Caco-2 (cell line): ENCODE results near the gene TSPAN14. TPM values are rescaled to one million over a fixed set of nuclear protein-coding genes. Genes with fewer than 3 reads are reported as not detected.
A peak's percentile ranks its signal among the peaks of the same experiment; 100 is the strongest.

Experiments
- BruUV-seq: library from RNA; stranded (reverse); fragments of 400-500 nt; replicated peaks from 2 replicates; lab custom pipeline; 2021; lab: Mats Ljungman, UMichigan
- CTCF ChIA-PET: fragments of 300-600 bp; sonication (Branson Sonifier 250); formaldehyde crosslinking; loops from one replicate; lab custom pipeline; 2022; ENCODE audit warnings: antibody characterized with exemption; lab: Charles Lee
- POLR2A ChIA-PET: fragments of 300-600 bp; sonication (Branson Sonifier 250); formaldehyde crosslinking; loops from one replicate; lab custom pipeline; 2022; ENCODE audit warnings: antibody characterized with exemption; lab: Charles Lee
- DNase-seq, 2 experiments: peaks; one replicate each; pipeline versions ENCODE4 v3.0.0 to v3.0.0-alpha.2; 2020 to 2022
- H3K27me3 ChIP-seq: replicated peaks from 2 replicates; pipeline ENCODE4 v1.6.0; 2011; ENCODE audit warnings: low read length; ENCODE audit not compliant: control insufficient read depth, insufficient read depth
- H3K36me3 ChIP-seq: 2 replicates; pipeline ENCODE4 v1.5.1; 2011; ENCODE audit warnings: low read length; ENCODE audit not compliant: control insufficient read depth, insufficient read depth
- H3K4me1 ChIP-seq: fragments of 250-450 bp; sonication (Bioruptor Pico); 2 replicates; pipeline ENCODE4 v1.5.1; 2020; ENCODE audit warnings: mild to moderate bottlenecking
- H3K4me3 ChIP-seq: 2 replicates; pipeline ENCODE4 v1.5.1; 2011; ENCODE audit warnings: low read depth, mild to moderate bottlenecking, control low read depth, low read length
- H3K9me3 ChIP-seq: fragments of 250-450 bp; sonication (Bioruptor Pico); 2 replicates; pipeline ENCODE4 v1.5.1; 2020; ENCODE audit warnings: mild to moderate bottlenecking, moderate library complexity
- H3K27ac Mint-ChIP-seq: one replicate; pipeline ENCODE4 v1.8.0; 2022; ENCODE audit warnings: mixed read lengths; ENCODE audit not compliant: unreplicated experiment
- H3K27me3 Mint-ChIP-seq: one replicate; pipeline ENCODE4 v1.8.0; 2022; ENCODE audit warnings: mixed read lengths; ENCODE audit not compliant: insufficient read depth, unreplicated experiment
- H3K36me3 Mint-ChIP-seq: one replicate; pipeline ENCODE4 v1.8.0; 2022; ENCODE audit warnings: mild to moderate bottlenecking, mixed read lengths; ENCODE audit not compliant: insufficient read depth, unreplicated experiment
- H3K4me1 Mint-ChIP-seq: one replicate; pipeline ENCODE4 v1.8.0; 2022; ENCODE audit warnings: low read depth, mixed read lengths; ENCODE audit not compliant: unreplicated experiment
- H3K4me3 Mint-ChIP-seq: one replicate; pipeline ENCODE4 v1.8.0; 2022; ENCODE audit warnings: mild to moderate bottlenecking, moderate library complexity, mixed read lengths; ENCODE audit not compliant: unreplicated experiment
- H3K9me3 Mint-ChIP-seq: one replicate; pipeline ENCODE4 v1.8.0; 2022; ENCODE audit warnings: mixed read lengths; ENCODE audit not compliant: unreplicated experiment
- CTCF ChIP-seq, 2 experiments: fragments of 200-600 bp in 1 of 2; IDR thresholded peaks; 1 replicate in 1 of 2; 2 replicates in 1 of 2; pipeline versions ENCODE4 v1.5.1 to v1.8.0; 2011 to 2022; ENCODE audit warnings: antibody characterized with exemption in 1 of 2, control low read depth in 1 of 2, inconsistent platforms in 1 of 2, low read depth in 1 of 2, low read length in 1 of 2, mild to moderate bottlenecking in 1 of 2, moderate library complexity in 1 of 2; ENCODE audit not compliant: insufficient read depth in 1 of 2, severe bottlenecking in 1 of 2, unreplicated experiment in 1 of 2
- intact Hi-C: fragments of 100-400 bp; cut with micrococcal nuclease; formaldehyde crosslinking; loops from one replicate; pipeline ENCODE4 v1.10.0; 2022; ENCODE audit not compliant: unreplicated experiment
- total RNA-seq: library from RNA; stranded (reverse); gene quantifications from 2 replicates; pipeline ENCODE4 v1.2.3, GENCODE V29; 2022

Gene TSPAN14
- total RNA-seq, 1 experiment from 2014 or later: 140 TPM

- no peak overlapping the region for H3K4me3 ChIP-seq
- peak; percentile 86 to 91 for DNase-seq
- H3K36me3 ChIP-seq: peaks cover 2% of the 10 kb centered on the region
- no peaks in the 10 kb centered on the region for H3K27me3 ChIP-seq
- peaks cover 5% of the 10 kb centered on the region; the same call in 1 of the 2 replicates for H3K9me3 ChIP-seq
- CTCF ChIA-PET: interaction anchor here (0.6 to 1.0 kb wide), 6 partner anchors 37 to 164 kb away, joined by 3 to 6 read pairs (median 4); no protein-coding TSS in a partner anchor
- TF ChIP-seq CTCF (IDR thresholded peaks at IDR 0.05; ENCODE audit: insufficient read depth in 1 of 2, low read depth in 1 of 2, low read length in 1 of 2, severe bottlenecking in 1 of 2, unreplicated experiment in 1 of 2): no peak
- Mint-ChIP-seq H3K27ac (peak overlapping the region; percentile 87), H3K4me1 (peaks cover 86% of the 10 kb centered on the region), H3K27me3 (no peaks in the 10 kb centered on the region), H3K36me3 (peaks cover 85% of the 10 kb centered on the region), H3K9me3 (peaks cover 9% of the 10 kb centered on the region), H3K4me3 (peak overlapping the region; percentile 60)
- POLR2A ChIA-PET: interaction anchor here (0.6 to 1.0 kb wide), 3 partner anchors 38 to 91 kb away, joined by 3 to 8 read pairs (median 3); no protein-coding TSS in a partner anchor
- H3K4me1 ChIP-seq: peaks cover 94% of the 10 kb centered on the region
- no TSS peak for BruUV-seq
- intact Hi-C loops: no loop called here
Observed at GRCh38 chr10:80498833-80499741, 45.0 kb downstream of the TSPAN14 start.

- intact Hi-C loops: no loop called here
- Histone ChIP-seq H3K27me3 (no peaks in the 10 kb centered on the region), H3K4me1 (peaks cover 98% of the 10 kb centered on the region), H3K36me3 (peaks cover 2% of the 10 kb centered on the region; the same call in 1 of the 2 replicates), H3K4me3 (no peak overlapping the region), H3K9me3 (peaks cover 5% of the 10 kb centered on the region; the same call in 1 of the 2 replicates)
- H3K36me3 Mint-ChIP-seq: peaks cover 91% of the 10 kb centered on the region
- H3K9me3 Mint-ChIP-seq: peaks cover 9% of the 10 kb centered on the region
- H3K4me1 Mint-ChIP-seq: peaks cover 92% of the 10 kb centered on the region
- peak overlapping the region; percentile 87 for H3K27ac Mint-ChIP-seq
- no peak for TF ChIP-seq CTCF (IDR thresholded peaks at IDR 0.05; ENCODE audit: insufficient read depth in 1 of 2, low read depth in 1 of 2, low read length in 1 of 2, severe bottlenecking in 1 of 2, unreplicated experiment in 1 of 2)
- peak overlapping the region; percentile 19 for H3K4me3 Mint-ChIP-seq
- ChIA-PET CTCF (interaction anchor here (0.6 to 0.7 kb wide), 2 partner anchors 77 to 162 kb away, joined by 3 read pairs; no protein-coding TSS in a partner anchor), POLR2A (no interaction called here)
- BruUV-seq: no TSS peak
- no peak for DNase-seq
- H3K27me3 Mint-ChIP-seq: no peaks in the 10 kb centered on the region
Observed at GRCh38 chr10:80500572-80501380, 46.7 kb downstream of the TSPAN14 start.
